Spinal cord (tissue), 10 donors: Measurements from ENCODE around the gene CAMK2G. TPM values are rescaled to one million over a fixed set of nuclear protein-coding genes. Genes with fewer than 3 reads are reported as not detected.
"Not testable (repeated sequence)": the region's sequence is repeated elsewhere in the genome, so short reads cannot be mapped to it uniquely, and the experiment has no call there.

Experiments used
- DNase-seq, 6 donors: peaks; one replicate each; pipeline versions ENCODE4 v3.0.0 to v3.0.0-alpha.2; 2013 to 2015; ENCODE audit warnings: low spot score in 6 of 6, low read depth in 4 of 6
- H3K27ac ChIP-seq: one replicate; pipeline ENCODE4 v1.5.1; 2013; ENCODE audit warnings: low read depth, low read length, control low read depth
- H3K27me3 ChIP-seq: one replicate; pipeline ENCODE4 v1.6.1; 2013; ENCODE audit warnings: low read length; ENCODE audit not compliant: control insufficient read depth, insufficient read depth
- H3K36me3 ChIP-seq: one replicate; pipeline ENCODE4 v1.6.1; 2013; ENCODE audit warnings: low read length; ENCODE audit not compliant: control insufficient read depth, insufficient read depth
- H3K4me1 ChIP-seq: one replicate; pipeline ENCODE4 v1.6.1; 2013; ENCODE audit warnings: low read length; ENCODE audit not compliant: control insufficient read depth, insufficient read depth
- H3K4me3 ChIP-seq: one replicate; pipeline ENCODE4 v1.5.1; 2013; ENCODE audit warnings: low read depth, low read length, control low read depth
- H3K9me3 ChIP-seq: one replicate; pipeline ENCODE4 v1.6.1; 2013; ENCODE audit warnings: low read length; ENCODE audit not compliant: control insufficient read depth, insufficient read depth
- WGBS: methylation state at CpG from one replicate; pipeline ENCODE4 v1.1.5; 2013; ENCODE audit warnings: missing lambda C conversion rate; ENCODE audit not compliant: insufficient coverage; 5-methylcytosine and 5-hydroxymethylcytosine counted together
- long read RNA-seq, 4 donors: transcript quantifications; one replicate each; lab custom pipeline, GENCODE V29; 2026
- polyA plus RNA-seq, 2 donors: library from polyadenylated mRNA; unstranded; fragments of 120-200 nt; gene quantifications; one replicate each; pipeline ENCODE4 v1.2.1, GENCODE V29; 2013; ENCODE audit not compliant: insufficient read length in 2 of 2
- total RNA-seq, 2 donors: library from RNA; depleted of rRNA in 1 of 2; stranded (reverse); fragments of 120-200 nt in 1 of 2; fragments of >200 nt in 1 of 2; gene quantifications; one replicate each; pipeline versions ENCODE4 v1.2.3 to v1.2.4, GENCODE V29; 2013 to 2014
- donor health status: healthy.

CAMK2G gene
- total RNA-seq: 10 to 100 TPM; 49.8 to 97.6 TPM
- 100 to 1,000 TPM; 127 to 147 TPM for polyA plus RNA-seq
- long read RNA-seq, donor 1, partial matches to known transcripts: 6 of 10 reads
- long read RNA-seq, donor 1, other reads (novel, unspliced or antisense): 0 of 10 reads
- long read RNA-seq, donor 2, partial matches to known transcripts: 0 of 4 reads
- long read RNA-seq, donor 2, other reads (novel, unspliced or antisense): 0 of 4 reads
- long read RNA-seq, donor 3, partial matches to known transcripts: 0 of 5 reads
- long read RNA-seq, donor 3, other reads (novel, unspliced or antisense): 0 of 5 reads
- long read RNA-seq, donor 4, partial matches to known transcripts: 0 of 2 reads
- long read RNA-seq, donor 4, other reads (novel, unspliced or antisense): 0 of 2 reads

GRCh38 chr10:73874267-73875138, at the start of gene CAMK2G:
Gene CAMK2G, minus strand, starts transcription at chr10:73874555. Its CDS starts 94 bp downstream, at chr10:73874461.
- Histone ChIP-seq H3K4me1 (peaks cover 48% of the 10 kb centered on the region), H3K36me3 (peaks cover 28% of the 10 kb centered on the region), H3K4me3 (peak within 1 kb of the TSS; percentile 64), H3K27ac (peak within 1 kb of the TSS; percentile 47), H3K9me3 (no peaks in the 10 kb centered on the region), H3K27me3 (no peaks in the 10 kb centered on the region)
- 1% methylated on average over 91 of the region's 95 CpGs for WGBS
- peak in 3 of 6 donors; percentile 64 to 91 (median 91) for DNase-seq

- H3K9me3 ChIP-seq: no peaks in the 10 kb centered on the region
- H3K36me3 ChIP-seq: no peaks in the 10 kb centered on the region
- DNase-seq: no peak
- 60% methylated on average over 1 of the region's 2 CpGs for WGBS
- no peak overlapping the region for H3K4me3 ChIP-seq
- no peak overlapping the region for H3K27ac ChIP-seq
- peaks cover 3% of the 10 kb centered on the region for H3K4me1 ChIP-seq
- no peaks in the 10 kb centered on the region for H3K27me3 ChIP-seq
Observed at GRCh38 chr10:73922864-73923133, 48.4 kb upstream of the CAMK2G start.

- H3K4me1 ChIP-seq: peaks cover 3% of the 10 kb centered on the region
- H3K27me3 ChIP-seq: no peaks in the 10 kb centered on the region
- no peaks in the 10 kb centered on the region for H3K9me3 ChIP-seq
- H3K4me3 ChIP-seq: no peak overlapping the region
- H3K36me3 ChIP-seq: no peaks in the 10 kb centered on the region
- DNase-seq: no peak
- no peak overlapping the region for H3K27ac ChIP-seq
- 81% methylated on average over 2 of the region's 6 CpGs for WGBS
Observed at GRCh38 chr10:73922007-73922863, 47.9 kb upstream of the CAMK2G start.

- H3K9me3 ChIP-seq: no peaks in the 10 kb centered on the region
- DNase-seq: peak in 1 of 6 donors; percentile 25
- 57% methylated on average over 3 of the region's 4 CpGs for WGBS
- peaks cover 5% of the 10 kb centered on the region for H3K36me3 ChIP-seq
- H3K27me3 ChIP-seq: no peaks in the 10 kb centered on the region
- H3K27ac ChIP-seq: peak overlapping the region; percentile 15
- H3K4me3 ChIP-seq: no peak overlapping the region
- peaks cover 3% of the 10 kb centered on the region for H3K4me1 ChIP-seq
Observed at GRCh38 chr10:73920089-73920488, 45.7 kb upstream of the CAMK2G start.

GRCh38 chr10:73919481-73919880, 45.1 kb upstream of the CAMK2G start:
- H3K27ac ChIP-seq: peak overlapping the region; percentile 15
- not testable (repeated sequence) for H3K27me3 ChIP-seq, H3K36me3 ChIP-seq, H3K4me3 ChIP-seq, H3K9me3 ChIP-seq, DNase-seq, H3K4me1 ChIP-seq
- WGBS: 100% methylated on average over 1 of the region's 8 CpGs

- Histone ChIP-seq H3K36me3 (peaks cover 5% of the 10 kb centered on the region), H3K27me3 (no peaks in the 10 kb centered on the region), H3K9me3 (no peaks in the 10 kb centered on the region), H3K4me1 (peaks cover 3% of the 10 kb centered on the region), H3K4me3 (no peak overlapping the region), H3K27ac (no peak overlapping the region)
- no CpG with 5 or more reads among the region's 3 CpGs for WGBS
- no peak for DNase-seq
Observed at GRCh38 chr10:73917566-73918305, 43.4 kb upstream of the CAMK2G start.

GRCh38 chr10:73916761-73917470, 42.6 kb upstream of the CAMK2G start:
- no peak overlapping the region for H3K4me3 ChIP-seq
- peaks cover 4% of the 10 kb centered on the region for H3K4me1 ChIP-seq
- no peaks in the 10 kb centered on the region for H3K9me3 ChIP-seq
- DNase-seq: no peak
- H3K27ac ChIP-seq: no peak overlapping the region
- WGBS: 48% methylated on average over 5 of the region's 5 CpGs
- H3K36me3 ChIP-seq: peaks cover 5% of the 10 kb centered on the region
- H3K27me3 ChIP-seq: peaks cover under 1% of the 10 kb centered on the region

GRCh38 chr10:73915206-73915851, 41.0 kb upstream of the CAMK2G start:
- Histone ChIP-seq H3K9me3 (no peaks in the 10 kb centered on the region), H3K4me1 (peaks cover 17% of the 10 kb centered on the region), H3K4me3 (no peak overlapping the region), H3K36me3 (peaks cover 5% of the 10 kb centered on the region), H3K27ac (no peak overlapping the region), H3K27me3 (peaks cover 8% of the 10 kb centered on the region)
- WGBS: 56% methylated on average over 8 of the region's 8 CpGs
- DNase-seq: peak in 1 of 6 donors; percentile 41
